Measurements from ENCODE around the gene SEL1L3. TPM values are rescaled to one million over a fixed set of nuclear protein-coding genes. Genes with fewer than 3 reads are reported as not detected.

Gene SEL1L3
- polyA plus RNA-seq, 1 experiment, result 38.7 TPM

DNA sequence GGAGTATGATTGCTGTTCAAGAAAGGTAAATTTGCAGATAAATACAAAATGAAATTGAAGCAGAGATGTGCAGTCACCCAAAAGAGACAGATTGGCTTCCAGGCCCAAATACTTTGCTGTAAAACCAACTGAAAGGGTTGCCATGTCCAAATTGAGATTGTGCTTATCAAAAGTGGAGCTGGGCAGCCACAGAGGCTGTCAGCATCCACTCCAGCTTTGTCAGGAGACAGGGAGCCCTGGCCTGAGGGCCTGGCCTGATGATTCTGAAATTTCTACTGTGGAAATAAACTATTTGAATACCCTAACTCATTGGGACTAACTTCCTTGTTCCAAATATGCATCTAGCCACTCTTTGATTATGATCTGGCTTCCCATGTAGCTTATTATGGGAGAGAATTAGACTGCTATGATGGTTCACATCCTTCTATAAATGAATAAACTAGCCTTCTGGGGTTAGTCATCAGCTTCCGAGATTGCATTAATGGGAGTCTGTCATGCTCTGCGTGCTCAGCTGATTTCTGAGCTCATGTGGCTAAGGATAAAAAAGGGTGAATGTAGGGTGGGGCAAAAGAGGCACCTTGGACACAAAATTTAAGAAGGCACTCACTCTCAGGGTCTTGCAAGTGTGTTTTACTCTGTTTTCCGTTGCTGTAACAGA is 158.9 kb downstream of the SEL1L3 start:
- Histone ChIP-seq H3K27me3 (ENCODE audit: control insufficient read depth, insufficient read depth, low read length) (peaks cover 3% of the 10 kb centered on the region), H3K4me3 (ENCODE audit: low read depth, low read length) (no peak overlapping the region), H3K27ac (ENCODE audit: low read depth, low read length) (no peak overlapping the region), H3K9me3 (ENCODE audit: control insufficient read depth, insufficient read depth, low read length) (no peaks in the 10 kb centered on the region)
- no peak for DNase-seq (ENCODE audit: low read depth, low spot score)
- ChIA-PET CTCF (interaction anchor here (1.8 kb wide), 1 partner anchor 64 kb away, joined by 4 read pairs; no protein-coding TSS in a partner anchor), POLR2A (interaction anchor here (0.6 kb wide), 1 partner anchor 255 kb away, joined by 3 read pairs; no protein-coding TSS in a partner anchor)
- no peak for TF ChIP-seq CTCF (IDR thresholded peaks at IDR 0.05; ENCODE audit: low read depth, low read length)

DNA sequence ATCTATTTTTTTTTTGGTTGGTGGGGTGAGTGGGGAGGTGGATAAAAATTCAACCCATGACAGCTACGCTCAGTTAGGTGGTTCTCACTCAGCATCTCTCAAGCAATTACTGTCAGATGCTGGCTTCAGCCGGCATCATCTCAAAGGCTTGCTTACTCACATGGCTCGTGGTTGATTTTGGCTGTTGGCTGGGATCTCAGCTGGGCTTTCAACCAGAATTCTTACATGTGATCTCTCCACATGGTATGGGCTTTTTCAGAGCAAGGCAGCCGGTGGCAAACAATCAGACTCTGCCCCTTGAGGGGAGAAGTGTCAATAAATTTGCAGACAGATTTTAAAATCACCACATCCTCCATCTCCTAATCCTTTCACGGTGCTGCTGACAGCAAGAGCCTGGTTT is 159.9 kb downstream of the SEL1L3 start:
- ChIA-PET CTCF (interaction anchor here (0.8 to 1.8 kb wide), 2 partner anchors 65 to 390 kb away, joined by 3 to 4 read pairs; partner anchors contain the start of gene ZCCHC4), POLR2A (interaction anchor here (0.6 kb wide), 1 partner anchor 254 kb away, joined by 3 read pairs; no protein-coding TSS in a partner anchor)
- Histone ChIP-seq H3K4me3 (ENCODE audit: low read depth, low read length) (no peak overlapping the region), H3K27ac (ENCODE audit: low read depth, low read length) (no peak overlapping the region), H3K27me3 (ENCODE audit: control insufficient read depth, insufficient read depth, low read length) (peaks cover 3% of the 10 kb centered on the region), H3K9me3 (ENCODE audit: control insufficient read depth, insufficient read depth, low read length) (no peaks in the 10 kb centered on the region)
- no peak for TF ChIP-seq CTCF (IDR thresholded peaks at IDR 0.05; ENCODE audit: low read depth, low read length)
- DNase-seq (ENCODE audit: low read depth, low spot score), result no peak

DNA sequence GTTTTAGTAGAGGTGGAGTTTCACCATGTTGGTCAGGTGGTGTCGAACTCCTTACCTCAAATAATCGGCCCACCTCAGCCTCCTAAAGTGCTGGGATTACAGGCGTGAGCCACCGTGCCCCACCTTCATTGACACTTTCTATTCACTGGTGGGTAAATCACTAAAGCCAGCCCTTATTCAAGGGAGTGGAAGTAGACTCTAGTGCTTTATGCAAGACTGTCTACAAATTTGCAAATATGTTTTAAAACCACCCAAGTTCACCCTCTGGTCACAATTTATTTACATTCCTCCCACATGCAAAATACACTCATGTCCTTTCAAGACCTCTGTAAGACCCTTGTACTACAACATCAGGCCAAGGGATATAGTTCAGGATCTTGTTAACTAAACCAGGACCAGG is 162.1 kb downstream of the SEL1L3 start:
- ChIA-PET CTCF (no interaction called here), POLR2A (no interaction called here)
- peaks cover 7% of the 10 kb centered on the region for H3K27me3 ChIP-seq (ENCODE audit: control insufficient read depth, insufficient read depth, low read length)
- H3K9me3 ChIP-seq (ENCODE audit: control insufficient read depth, insufficient read depth, low read length), result no peaks in the 10 kb centered on the region
- no peak for DNase-seq (ENCODE audit: low read depth, low spot score)
- H3K4me3 ChIP-seq (ENCODE audit: low read depth, low read length), result no peak overlapping the region
- TF ChIP-seq CTCF (IDR thresholded peaks at IDR 0.05; ENCODE audit: low read depth, low read length), result no peak
- H3K27ac ChIP-seq (ENCODE audit: low read depth, low read length), result no peak overlapping the region

DNA sequence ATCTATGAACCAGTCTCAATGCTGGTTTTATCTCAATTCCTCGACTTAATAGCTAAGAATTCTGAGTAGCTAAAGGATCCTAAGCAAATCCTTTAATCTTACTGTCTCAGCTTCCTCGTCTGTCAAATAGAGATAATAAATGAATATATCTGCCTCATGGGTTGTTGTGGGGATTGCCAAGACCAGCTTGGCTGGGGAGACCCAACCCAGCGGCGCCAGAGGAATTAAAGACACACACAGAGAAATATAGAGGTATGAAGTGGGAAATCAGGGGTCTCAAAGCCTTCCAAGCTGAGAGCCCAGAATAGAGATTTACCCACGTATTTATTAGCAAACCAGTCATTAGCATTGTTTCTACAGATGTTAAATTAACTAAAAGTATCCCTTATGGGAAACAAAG is 165.3 kb downstream of the SEL1L3 start:
- no peaks in the 10 kb centered on the region for H3K9me3 ChIP-seq (ENCODE audit: control insufficient read depth, insufficient read depth, low read length)
- no peak for DNase-seq (ENCODE audit: low read depth, low spot score)
- no peak overlapping the region for H3K27ac ChIP-seq (ENCODE audit: low read depth, low read length)
- TF ChIP-seq CTCF (IDR thresholded peaks at IDR 0.05; ENCODE audit: low read depth, low read length), result no peak
- ChIA-PET POLR2A (no interaction called here), CTCF (no interaction called here)
- H3K4me3 ChIP-seq (ENCODE audit: low read depth, low read length), result no peak overlapping the region
- H3K27me3 ChIP-seq (ENCODE audit: control insufficient read depth, insufficient read depth, low read length), result peaks cover 3% of the 10 kb centered on the region

Small RNAs within 50 kb of the gene (small RNA-seq; reads per million reads assigned to genes)
- not detected for gene MTND4LP22 (ENCODE audit: insufficient read length, low read depth)

Other genes with a start within 250 kb of the SEL1L3 start
- not detected in 2 replicates for gene SLC34A2, start 207.1 kb downstream of the SEL1L3 start, polyA plus RNA-seq (2011; rRNA removed)
- 38.6 and 55.5 TPM in 2 replicates for gene SMIM20, start 51.2 kb upstream of the SEL1L3 start, polyA plus RNA-seq (2011; rRNA removed)

Data from AG04450 (cell line).